ENCODE measurements around the gene CCDC184. TPM values are rescaled to one million over a fixed set of nuclear protein-coding genes. Genes with fewer than 3 reads are reported as not detected.
A peak's percentile ranks its signal among the peaks of the same experiment; 100 is the strongest.

The CCDC184 gene
- total RNA-seq, 2 experiments from 2014 or later, result 0.25 to 0.34 TPM

- Mint-ChIP-seq H3K27me3 (peaks cover 23% of the 10 kb centered on the region), H3K4me3 (no peak overlapping the region), H3K36me3 (ENCODE audit: low read depth) (no peaks in the 10 kb centered on the region), H3K27ac (no peak overlapping the region), H3K4me1 (ENCODE audit: low read depth) (peaks cover 6% of the 10 kb centered on the region), H3K9me3 (no peaks in the 10 kb centered on the region)
- intact Hi-C loops (cut with micrococcal nuclease), result loop anchor here (10.0 kb wide), 1 partner anchor 425 kb away; no protein-coding TSS in a partner anchor
- peak; percentile 91 for TF ChIP-seq CTCF (IDR thresholded peaks at IDR 0.05)
- ATAC-seq (peak; percentile 89), DNase-seq (peak; percentile 86)
- ChIA-PET POLR2A (interaction anchor here (1.0 to 1.2 kb wide), 2 partner anchors 10 kb away, joined by 3 read pairs; no protein-coding TSS in a partner anchor), CTCF (interaction anchor here (0.6 to 3.0 kb wide), 33 partner anchors 10 to 502 kb away, joined by 3 to 45 read pairs (median 4); partner anchors contain the start of genes ASB8, OR10AD1 and TMEM106C)
Observed at GRCh38 chr12:48189331-48190125, 6.1 kb downstream of the CCDC184 start.

- DNase-seq, result no peak
- ChIA-PET CTCF (no interaction called here), POLR2A (no interaction called here)
- H3K27me3 Mint-ChIP-seq, result peaks cover 10% of the 10 kb centered on the region
- no peaks in the 10 kb centered on the region for H3K9me3 Mint-ChIP-seq
- H3K4me3 Mint-ChIP-seq, result no peak overlapping the region
- no peak for ATAC-seq
- H3K27ac Mint-ChIP-seq, result no peak overlapping the region
- intact Hi-C loops (cut with micrococcal nuclease), result no loop called here
- TF ChIP-seq CTCF (IDR thresholded peaks at IDR 0.05), result no peak
- H3K36me3 Mint-ChIP-seq (ENCODE audit: low read depth), result no peaks in the 10 kb centered on the region
- peaks cover 3% of the 10 kb centered on the region for H3K4me1 Mint-ChIP-seq (ENCODE audit: low read depth)
Observed at GRCh38 chr12:48191096-48191495, 7.7 kb downstream of the CCDC184 start.

- intact Hi-C loops (cut with micrococcal nuclease), result no loop called here
- no peak for TF ChIP-seq CTCF (IDR thresholded peaks at IDR 0.05)
- CTCF ChIA-PET, result interaction anchor here (1.3 to 1.4 kb wide), 2 partner anchors 10 to 15 kb away, joined by 3 to 4 read pairs; partner anchors contain the start of gene CCDC184
- Mint-ChIP-seq H3K4me1 (ENCODE audit: low read depth) (peaks cover 2% of the 10 kb centered on the region), H3K36me3 (ENCODE audit: low read depth) (no peaks in the 10 kb centered on the region), H3K27ac (no peak overlapping the region), H3K4me3 (no peak overlapping the region), H3K9me3 (no peaks in the 10 kb centered on the region), H3K27me3 (peaks cover 6% of the 10 kb centered on the region)
- ATAC-seq (no peak), DNase-seq (no peak)
- POLR2A ChIA-PET, result no interaction called here
Observed at GRCh38 chr12:48192861-48193260, 9.4 kb downstream of the CCDC184 start.

- ATAC-seq (no peak), DNase-seq (no peak)
- CTCF ChIA-PET, result interaction anchor here (0.9 to 1.4 kb wide), 4 partner anchors 11 to 425 kb away, joined by 3 to 4 read pairs (median 3); partner anchors contain the start of gene CCDC184
- no peaks in the 10 kb centered on the region for H3K9me3 Mint-ChIP-seq
- peaks cover 6% of the 10 kb centered on the region for H3K27me3 Mint-ChIP-seq
- H3K4me1 Mint-ChIP-seq (ENCODE audit: low read depth), result peaks cover 2% of the 10 kb centered on the region
- H3K27ac Mint-ChIP-seq, result no peak overlapping the region
- H3K36me3 Mint-ChIP-seq (ENCODE audit: low read depth), result no peaks in the 10 kb centered on the region
- intact Hi-C loops (cut with micrococcal nuclease), result no loop called here
- H3K4me3 Mint-ChIP-seq, result no peak overlapping the region
- no peak for TF ChIP-seq CTCF (IDR thresholded peaks at IDR 0.05)
- POLR2A ChIA-PET, result interaction anchor here (0.7 kb wide), 1 partner anchor 371 kb away, joined by 3 read pairs; no protein-coding TSS in a partner anchor
Observed at GRCh38 chr12:48193623-48194022, 10.2 kb downstream of the CCDC184 start.

- Mint-ChIP-seq H3K27me3 (peaks cover 6% of the 10 kb centered on the region), H3K4me3 (no peak overlapping the region), H3K9me3 (no peaks in the 10 kb centered on the region), H3K27ac (no peak overlapping the region), H3K36me3 (ENCODE audit: low read depth) (peaks cover 4% of the 10 kb centered on the region), H3K4me1 (ENCODE audit: low read depth) (peaks cover 4% of the 10 kb centered on the region)
- no peak for ATAC-seq
- ChIA-PET CTCF (interaction anchor here (1.2 kb wide), 1 partner anchor 9 kb away, joined by 3 read pairs; no protein-coding TSS in a partner anchor), POLR2A (interaction anchor here (0.6 kb wide), 1 partner anchor 326 kb away, joined by 3 read pairs; no protein-coding TSS in a partner anchor)
- no peak for DNase-seq
- intact Hi-C loops (cut with micrococcal nuclease), result no loop called here
- TF ChIP-seq CTCF (IDR thresholded peaks at IDR 0.05), result no peak
Observed at GRCh38 chr12:48194799-48195201, 11.4 kb downstream of the CCDC184 start.

Data from activated CD8-positive, alpha-beta T cell treated with anti-CD3 and anti-CD28 coated beads for 36 hours (primary cell).